IMR-90 (cell line): Measurements from ENCODE around the gene LDLRAD4. TPM values are rescaled to one million over a fixed set of nuclear protein-coding genes. Genes with fewer than 3 reads are reported as not detected.

Source experiments
- ATAC-seq: fragments of 200-7000 bp; cut with Tn5 transposase; 2 replicates; pipeline ENCODE4 v1.9.1; 2020; ENCODE audit warnings: low read depth, mild to moderate bottlenecking, moderate library complexity
- BruUV-seq: library from RNA; stranded (reverse); fragments of 400-500 nt; replicated peaks from 2 replicates; lab custom pipeline; 2021; lab: Mats Ljungman, UMichigan
- CTCF ChIA-PET: fragments of 300-600 bp; formaldehyde crosslinking; extraction: SDS; loops from one replicate; lab custom pipeline; 2021; ENCODE audit warnings: antibody characterized with exemption; lab: Yijun Ruan, JAX
- POLR2A ChIA-PET: fragments of 300-600 bp; sonication (Branson Sonifier 250); formaldehyde crosslinking; loops from one replicate; lab custom pipeline; 2022; ENCODE audit warnings: antibody characterized with exemption; ENCODE audit not compliant: unreplicated experiment; lab: Charles Lee
- DNase-seq: peaks from one replicate; pipeline ENCODE4 v3.0.0; 2013
- H2AFZ ChIP-seq: replicated peaks from 2 replicates; pipeline ENCODE3; 2013; ENCODE audit warnings: low read length, mild to moderate bottlenecking; ENCODE audit not compliant: poor library complexity
- H2AK5ac ChIP-seq: 2 replicates; pipeline ENCODE4 v1.6.1; 2013; ENCODE audit warnings: low read depth, low read length, inconsistent platforms
- H2AK9ac ChIP-seq: replicated peaks from 2 replicates; pipeline ENCODE3; 2013; ENCODE audit warnings: mild to moderate bottlenecking, low read depth, low read length, moderate library complexity; ENCODE audit not compliant: poor library complexity
- H2BK120ac ChIP-seq: 2 replicates; pipeline ENCODE4 v1.6.1; 2013; ENCODE audit warnings: low read depth, low read length, inconsistent platforms
- H2BK15ac ChIP-seq: 3 replicates; pipeline ENCODE4 v1.6.1; 2013; ENCODE audit warnings: low read depth, low read length, inconsistent platforms
- H2BK20ac ChIP-seq: 2 replicates; pipeline ENCODE4 v1.6.1; 2013; ENCODE audit warnings: low read depth, mild to moderate bottlenecking, inconsistent platforms, low read length, moderate library complexity
- H2BK5ac ChIP-seq: 2 replicates; pipeline ENCODE4 v1.6.1; 2013; ENCODE audit warnings: mild to moderate bottlenecking, low read depth, low read length, inconsistent platforms; ENCODE audit not compliant: poor library complexity, severe bottlenecking
- H3K14ac ChIP-seq: replicated peaks from 2 replicates; pipeline ENCODE4 v1.6.1; 2013; ENCODE audit warnings: low read depth, low read length, inconsistent platforms
- H3K18ac ChIP-seq: 2 replicates; pipeline ENCODE4 v1.6.1; 2013; ENCODE audit warnings: low read depth, low read length, control low read depth
- H3K23ac ChIP-seq: 2 replicates; pipeline ENCODE4 v1.6.1; 2013; ENCODE audit warnings: low read depth, low read length, inconsistent platforms
- H3K27ac ChIP-seq: 2 replicates; pipeline ENCODE4 v1.5.1; 2013; ENCODE audit warnings: mild to moderate bottlenecking, control low read depth, low read length; ENCODE audit not compliant: insufficient read depth
- H3K27me3 ChIP-seq: 2 replicates; pipeline ENCODE4 v1.6.1; 2013; ENCODE audit warnings: low read length; ENCODE audit not compliant: control insufficient read depth, insufficient read depth
- H3K36me3 ChIP-seq: 2 replicates; pipeline ENCODE4 v1.6.1; 2013; ENCODE audit warnings: low read length, mixed read lengths; ENCODE audit not compliant: control insufficient read depth, insufficient read depth
- H3K4ac ChIP-seq: 2 replicates; pipeline ENCODE4 v1.6.1; 2013; ENCODE audit warnings: low read depth, low read length, inconsistent platforms
- H3K4me1 ChIP-seq: 2 replicates; pipeline ENCODE4 v1.6.1; 2013; ENCODE audit warnings: low read length, mixed read lengths; ENCODE audit not compliant: control insufficient read depth, insufficient read depth
- H3K4me2 ChIP-seq: 2 replicates; pipeline ENCODE4 v1.6.1; 2013; ENCODE audit warnings: low read depth, mild to moderate bottlenecking, control low read depth, low read length, moderate library complexity
- H3K4me3 ChIP-seq: 2 replicates; pipeline ENCODE4 v1.5.1; 2013; ENCODE audit warnings: low read depth, mild to moderate bottlenecking, control low read depth, low read length, moderate library complexity; ENCODE audit not compliant: insufficient read depth
- H3K56ac ChIP-seq: 2 replicates; pipeline ENCODE4 v1.6.1; 2013; ENCODE audit warnings: low read length, inconsistent platforms; ENCODE audit not compliant: insufficient read depth; ENCODE audit errors: extremely low read depth
- H3K79me1 ChIP-seq, 2 experiments: 2 replicates each; pipeline ENCODE4 v1.6.1; 2013; ENCODE audit warnings: low read length in 2 of 2, inconsistent platforms in 1 of 2, low read depth in 1 of 2
- H3K9ac ChIP-seq: 2 replicates; pipeline ENCODE4 v1.6.1; 2013; ENCODE audit warnings: low read depth, low read length, control low read depth
- H3K9me1 ChIP-seq: 2 replicates; pipeline ENCODE4 v1.6.1; 2013; ENCODE audit warnings: low read length, inconsistent platforms; ENCODE audit not compliant: insufficient read depth
- H3K9me3 ChIP-seq: 2 replicates; pipeline ENCODE4 v1.6.1; 2013; ENCODE audit warnings: low read length; ENCODE audit not compliant: control insufficient read depth, insufficient read depth
- H4K20me1 ChIP-seq: 2 replicates; pipeline ENCODE4 v1.6.1; 2013; ENCODE audit warnings: low read length, inconsistent platforms; ENCODE audit not compliant: insufficient read depth
- H4K5ac ChIP-seq: 2 replicates; pipeline ENCODE4 v1.6.1; 2013; ENCODE audit warnings: mild to moderate bottlenecking, low read depth, low read length, control low read depth
- H4K8ac ChIP-seq, 2 experiments: 2 replicates each; pipeline ENCODE4 v1.6.1; 2013; ENCODE audit warnings: low read depth in 2 of 2, low read length in 2 of 2, control low read depth in 1 of 2, inconsistent platforms in 1 of 2
- H4K91ac ChIP-seq: 2 replicates; pipeline ENCODE4 v1.6.1; 2013; ENCODE audit warnings: low read depth, low read length, inconsistent platforms; ENCODE audit not compliant: insufficient read depth
- CHD1 ChIP-seq: IDR thresholded peaks from 2 replicates; pipeline ENCODE4 v1.6.1; 2012; ENCODE audit warnings: low read depth, low read length, improper control_type of control experiment
- CTCF ChIP-seq: conservative IDR thresholded peaks from 2 replicates; pipeline ENCODE4 v1.5.1; 2012; ENCODE audit warnings: mild to moderate bottlenecking, low read depth, low read length, improper control_type of control experiment
- FOS ChIP-seq: fragments of 150-350 bp; IDR thresholded peaks from 2 replicates; pipeline ENCODE4 v1.6.1; 2016; ENCODE audit warnings: low read depth, low read length
- MAFK ChIP-seq: IDR thresholded peaks from 2 replicates; pipeline ENCODE4 v1.6.1; 2012; ENCODE audit warnings: low read depth, low read length, improper control_type of control experiment
- WGBS, 2 experiments: methylation state at CpG; one replicate each; pipeline versions ENCODE4 v1.1.5 to v1.1.7; 2013; ENCODE audit warnings: missing lambda C conversion rate in 2 of 2; ENCODE audit not compliant: insufficient read length in 1 of 2; ENCODE audit errors: extremely low coverage in 2 of 2; 5-methylcytosine and 5-hydroxymethylcytosine counted together
- dilution Hi-C: fragments of 300-500 bp; cut with HindIII; formaldehyde crosslinking; loops from one replicate; pipeline ENCODE4 v1.14.3; 2018; ENCODE audit warnings: low sequenced_read_pairs; ENCODE audit not compliant: unreplicated experiment
- in situ Hi-C: fragments of 300-500 bp; cut with MboI; formaldehyde crosslinking; loops from 3 replicates; pipeline ENCODE4 v1.14.3; 2019; ENCODE audit warnings: low sequenced_read_pairs, inconsistent platforms, mixed read lengths
- intact Hi-C: fragments of 100-400 bp; cut with micrococcal nuclease; formaldehyde crosslinking; loops from 2 replicates; pipeline ENCODE4 v1.10.0; 2022
- polyA plus RNA-seq, 3 experiments: library from polyadenylated mRNA; depleted of rRNA; stranded (reverse); fragments of >200 nt; gene quantifications; 2 replicates each; pipeline ENCODE4 v1.2.3, GENCODE V29; 2012; ENCODE audit warnings: low replicate concordance in 1 of 3
- total RNA-seq: library from RNA; depleted of rRNA; stranded (reverse); fragments of >200 nt; gene quantifications from 2 replicates; pipeline ENCODE4 v1.2.3, GENCODE V29; 2012

LDLRAD4 gene
- total and polyA plus RNA-seq, 2 of the 4 experiments (the other 2 are of a cell fraction) = not detected

- H2AK9ac ChIP-seq = no peak overlapping the region
- H3K4me1 ChIP-seq = no peaks in the 10 kb centered on the region
- TF ChIP-seq CHD1 (no peak), FOS (no peak), CTCF (no peak), MAFK (no peak)
- no peak overlapping the region for H3K27ac ChIP-seq
- intact Hi-C loops = no loop called here
- no peak overlapping the region for H3K4me3 ChIP-seq
- no peak overlapping the region for H2BK20ac ChIP-seq
- no peaks in the 10 kb centered on the region for H4K20me1 ChIP-seq
- no peak overlapping the region for H2AK5ac ChIP-seq
- no peaks in the 10 kb centered on the region for H3K79me1 ChIP-seq
- no peak overlapping the region for H3K56ac ChIP-seq
- no TSS peak for BruUV-seq
- no peak overlapping the region for H3K9ac ChIP-seq
- WGBS, 2 experiments = 20% methylated on average over 1 of the region's 10 CpGs; no CpG with 5 or more reads in 1 of the 2 experiments
- no peak overlapping the region for H3K14ac ChIP-seq
- DNase-seq = no peak
- no peak overlapping the region for H3K4ac ChIP-seq
- no peak overlapping the region for H3K18ac ChIP-seq
- H2BK5ac ChIP-seq = no peak overlapping the region
- no peaks in the 10 kb centered on the region for H3K9me1 ChIP-seq
- dilution Hi-C loops = no loop called here
- no peak overlapping the region for H2BK120ac ChIP-seq
- no peaks in the 10 kb centered on the region for H3K9me3 ChIP-seq
- no peak overlapping the region for H2AFZ ChIP-seq
- H2BK15ac ChIP-seq = no peak overlapping the region
- H3K27me3 ChIP-seq = no peaks in the 10 kb centered on the region
- no peak overlapping the region for H4K8ac ChIP-seq
- no peak overlapping the region for H3K23ac ChIP-seq
- in situ Hi-C loops = no loop called here
- no peak overlapping the region for H3K4me2 ChIP-seq
- CTCF ChIA-PET = no interaction called here
- no peak overlapping the region for H4K91ac ChIP-seq
- no peak for ATAC-seq
- H3K36me3 ChIP-seq = no peaks in the 10 kb centered on the region
- POLR2A ChIA-PET = no interaction called here
- no peak overlapping the region for H4K5ac ChIP-seq
These were observed 238.8 kb downstream of the LDLRAD4 start for GRCh38 chr18:13457327-13457726.
